Activated CD4-positive, CD25-positive, alpha-beta regulatory T cell (primary cell): ENCODE data around the gene ENOX1.

Source experiments
- DNase-seq, 4 experiments: peaks; one replicate each; lab custom pipeline; 2025; lab: John Stamatoyannopoulos, UW

ENOX1 gene

GRCh38 chr13:43744261-43745031 lies 42.3 kb downstream of the ENOX1 start:
- DNase-seq = no peak

GRCh38 chr13:43742911-43743310 lies 43.9 kb downstream of the ENOX1 start:
- DNase-seq = no peak

GRCh38 chr13:43737392-43737923 lies 49.3 kb downstream of the ENOX1 start:
- no peak for DNase-seq

- no peak for DNase-seq
Measured at GRCh38 chr13:43732726-43733125, 54.0 kb downstream of the ENOX1 start.

- DNase-seq = no peak
Measured at GRCh38 chr13:43731296-43731695, 55.5 kb downstream of the ENOX1 start.

- no peak for DNase-seq
Measured at GRCh38 chr13:43730642-43731041, 56.1 kb downstream of the ENOX1 start.

GRCh38 chr13:43728421-43728820 lies 58.4 kb downstream of the ENOX1 start:
- no peak for DNase-seq

GRCh38 chr13:43727856-43728255 lies 58.9 kb downstream of the ENOX1 start:
- no peak for DNase-seq

GRCh38 chr13:43725460-43725859 lies 61.3 kb downstream of the ENOX1 start:
- no peak for DNase-seq

- DNase-seq = no peak
Measured at GRCh38 chr13:43720780-43721397, 65.9 kb downstream of the ENOX1 start.

- DNase-seq = no peak
Measured at GRCh38 chr13:43698758-43699157, 88.0 kb downstream of the ENOX1 start.

- no peak for DNase-seq
Measured at GRCh38 chr13:43698009-43698408, 88.8 kb downstream of the ENOX1 start.

GRCh38 chr13:43697323-43697722 lies 89.4 kb downstream of the ENOX1 start:
- DNase-seq = no peak

- DNase-seq = no peak
Measured at GRCh38 chr13:43694146-43694664, 92.6 kb downstream of the ENOX1 start.

- no peak for DNase-seq
Measured at GRCh38 chr13:43693639-43694038, 93.1 kb downstream of the ENOX1 start.

GRCh38 chr13:43688227-43688907 lies 98.4 kb downstream of the ENOX1 start:
- DNase-seq = no peak

GRCh38 chr13:43687038-43687437 lies 99.7 kb downstream of the ENOX1 start:
- no peak for DNase-seq

- no peak for DNase-seq
Measured at GRCh38 chr13:43686557-43686956, 100.2 kb downstream of the ENOX1 start.

GRCh38 chr13:43684963-43685725 lies 101.6 kb downstream of the ENOX1 start:
- DNase-seq = no peak

GRCh38 chr13:43682701-43683100 lies 104.1 kb downstream of the ENOX1 start:
- no peak for DNase-seq

- no peak for DNase-seq
Measured at GRCh38 chr13:43676320-43676719, 110.5 kb downstream of the ENOX1 start.

- no peak for DNase-seq
Measured at GRCh38 chr13:43675577-43675976, 111.2 kb downstream of the ENOX1 start.
